Mesothelial cell of epicardium (in vitro differentiated cells): ENCODE results near the gene HNF1B. TPM values are rescaled to one million over a fixed set of nuclear protein-coding genes. Genes with fewer than 3 reads are reported as not detected.
"Not testable (repeated sequence)": the region's sequence is repeated elsewhere in the genome, so short reads cannot be mapped to it uniquely, and the experiment has no call there.

Experiments used
- DNase-seq, 2 experiments: peaks; one replicate each; pipeline ENCODE4 v3.0.0; 2021; ENCODE audit warnings: low spot score in 2 of 2; ENCODE audit not compliant: unreplicated experiment in 2 of 2
- H3K27ac Mint-ChIP-seq: 2 replicates; pipeline ENCODE4 v1.8.0; 2021; ENCODE audit warnings: mixed read lengths
- H3K27me3 Mint-ChIP-seq: 2 replicates; pipeline ENCODE4 v1.8.0; 2021; ENCODE audit warnings: low read depth, mixed read lengths
- H3K36me3 Mint-ChIP-seq: 2 replicates; pipeline ENCODE4 v1.8.0; 2021; ENCODE audit warnings: mixed read lengths
- H3K4me1 Mint-ChIP-seq: 2 replicates; pipeline ENCODE4 v1.8.0; 2021; ENCODE audit warnings: mixed read lengths
- H3K4me3 Mint-ChIP-seq: 2 replicates; pipeline ENCODE4 v1.8.0; 2021; ENCODE audit warnings: mild to moderate bottlenecking, moderate library complexity, mixed read lengths
- H3K9me3 Mint-ChIP-seq: 2 replicates; pipeline ENCODE4 v1.8.0; 2021; ENCODE audit warnings: mixed read lengths
- total RNA-seq: library from RNA; stranded (reverse); gene quantifications from 3 replicates; pipeline ENCODE4 v1.2.1, GENCODE V29; 2021
- TF ChIP-seq, protein P1 (sequence below): fragments of 200-600 bp; sonication (generic); IDR thresholded peaks from one replicate; pipeline ENCODE4 v1.5.0; 2021; ENCODE audit warnings: antibody characterized with exemption; ENCODE audit not compliant: unreplicated experiment

The HNF1B gene
- total RNA-seq, 1 donor from 2014 or later = 0.29 TPM

DNA sequence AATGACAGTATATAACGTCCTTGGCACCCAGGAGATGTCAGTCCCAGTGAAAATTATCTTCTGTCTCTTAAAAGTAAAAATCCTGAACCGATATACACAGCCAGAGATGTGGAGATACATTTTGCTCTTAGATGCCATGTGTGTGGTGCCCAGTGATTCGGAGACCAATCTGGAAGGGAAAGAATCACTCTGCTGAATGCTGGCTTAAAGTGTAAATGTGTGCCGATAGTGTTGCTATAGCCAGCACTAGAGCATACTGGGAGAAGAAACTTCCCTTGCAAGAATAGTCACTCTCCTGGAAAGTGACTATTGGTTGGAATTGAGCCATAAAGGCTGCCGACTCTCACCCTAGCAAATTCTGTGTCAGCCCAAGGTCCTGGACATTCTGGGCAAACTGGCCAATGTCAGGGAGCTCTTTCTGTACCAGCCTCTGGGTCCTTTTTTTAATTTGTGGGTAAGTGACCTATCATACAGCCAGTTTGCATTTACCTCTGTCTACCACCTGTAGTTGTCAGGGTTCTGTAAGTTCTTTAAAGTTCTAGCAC is 44.2 kb upstream of the HNF1B start:
- Mint-ChIP-seq H3K9me3 (peaks cover 2% of the 10 kb centered on the region), H3K4me1 (no peaks in the 10 kb centered on the region)

DNA sequence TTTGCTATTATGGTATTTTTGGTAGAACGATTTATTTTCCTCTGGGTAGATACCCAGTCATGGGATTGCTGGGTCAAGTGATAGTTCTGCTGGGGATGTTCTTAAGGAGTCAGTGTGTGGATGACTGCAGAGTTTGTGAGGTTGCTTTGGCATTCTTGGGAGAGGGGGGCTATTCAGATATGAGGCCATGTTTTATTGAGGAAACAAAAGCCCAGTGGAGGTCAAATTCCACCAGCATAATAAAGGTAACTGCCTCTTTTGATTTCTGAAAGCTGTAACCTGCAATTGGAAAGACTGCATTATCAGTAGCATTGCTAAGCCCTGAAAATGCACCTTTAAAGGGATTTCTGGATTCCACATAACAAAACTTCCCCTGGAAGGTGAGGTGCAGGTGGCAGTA is 43.7 kb upstream of the HNF1B start:
- Mint-ChIP-seq H3K4me3 (no peak overlapping the region), H3K9me3 (peaks cover 8% of the 10 kb centered on the region), H3K36me3 (no peaks in the 10 kb centered on the region), H3K27me3 (peaks cover 40% of the 10 kb centered on the region), H3K4me1 (no peaks in the 10 kb centered on the region), H3K27ac (no peak overlapping the region)
- TF ChIP-seq, protein P1, sequence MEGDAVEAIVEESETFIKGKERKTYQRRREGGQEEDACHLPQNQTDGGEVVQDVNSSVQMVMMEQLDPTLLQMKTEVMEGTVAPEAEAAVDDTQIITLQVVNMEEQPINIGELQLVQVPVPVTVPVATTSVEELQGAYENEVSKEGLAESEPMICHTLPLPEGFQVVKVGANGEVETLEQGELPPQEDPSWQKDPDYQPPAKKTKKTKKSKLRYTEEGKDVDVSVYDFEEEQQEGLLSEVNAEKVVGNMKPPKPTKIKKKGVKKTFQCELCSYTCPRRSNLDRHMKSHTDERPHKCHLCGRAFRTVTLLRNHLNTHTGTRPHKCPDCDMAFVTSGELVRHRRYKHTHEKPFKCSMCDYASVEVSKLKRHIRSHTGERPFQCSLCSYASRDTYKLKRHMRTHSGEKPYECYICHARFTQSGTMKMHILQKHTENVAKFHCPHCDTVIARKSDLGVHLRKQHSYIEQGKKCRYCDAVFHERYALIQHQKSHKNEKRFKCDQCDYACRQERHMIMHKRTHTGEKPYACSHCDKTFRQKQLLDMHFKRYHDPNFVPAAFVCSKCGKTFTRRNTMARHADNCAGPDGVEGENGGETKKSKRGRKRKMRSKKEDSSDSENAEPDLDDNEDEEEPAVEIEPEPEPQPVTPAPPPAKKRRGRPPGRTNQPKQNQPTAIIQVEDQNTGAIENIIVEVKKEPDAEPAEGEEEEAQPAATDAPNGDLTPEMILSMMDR = no peak
- no peak for DNase-seq

More for the DNA sequence above, 44.2 kb upstream of the HNF1B start:
- TF ChIP-seq, protein P1 = no peak
- no peak for DNase-seq
- Mint-ChIP-seq H3K27ac (no peak overlapping the region), H3K27me3 (peaks cover 34% of the 10 kb centered on the region), H3K36me3 (no peaks in the 10 kb centered on the region), H3K4me3 (no peak overlapping the region)

DNA sequence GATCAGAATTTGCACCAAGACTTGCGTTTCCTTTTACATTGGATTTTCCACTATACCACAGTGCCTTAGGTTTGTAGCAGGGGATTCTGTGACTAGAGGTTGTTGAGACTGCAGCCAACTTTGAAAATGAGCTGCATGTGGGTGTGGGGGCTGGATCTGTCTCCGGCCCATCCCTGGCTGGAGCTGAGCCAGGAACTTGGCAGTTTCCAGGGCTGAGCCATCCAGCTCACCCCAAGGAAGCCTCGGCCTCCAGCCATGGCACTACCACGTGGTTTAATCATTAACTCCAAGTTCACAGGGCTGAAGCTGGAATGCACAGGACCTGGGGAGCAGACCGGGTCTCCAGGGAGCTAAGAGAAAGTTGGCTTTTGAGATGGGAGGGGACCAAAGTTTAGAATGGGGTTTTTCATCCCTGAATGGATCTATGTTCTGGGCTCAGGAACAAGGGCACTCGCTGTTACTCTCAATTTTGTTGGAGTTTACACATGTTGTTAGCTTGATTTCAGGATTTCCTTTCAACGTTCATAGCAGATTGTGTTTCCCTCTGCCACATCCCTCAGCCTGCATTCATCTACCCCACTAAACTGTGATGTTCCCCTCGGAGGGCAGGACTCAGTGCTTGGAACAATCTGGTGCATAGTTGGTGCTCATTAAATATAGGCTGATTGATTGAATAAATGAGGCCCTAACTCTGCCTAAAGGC is 42.3 kb upstream of the HNF1B start:
- Mint-ChIP-seq H3K36me3 (no peaks in the 10 kb centered on the region), H3K27me3 (peaks cover 53% of the 10 kb centered on the region), H3K4me1 (no peaks in the 10 kb centered on the region), H3K9me3 (peaks cover 11% of the 10 kb centered on the region), H3K4me3 (no peak overlapping the region), H3K27ac (no peak overlapping the region)
- no peak for DNase-seq
- TF ChIP-seq, protein P1 = no peak

DNA sequence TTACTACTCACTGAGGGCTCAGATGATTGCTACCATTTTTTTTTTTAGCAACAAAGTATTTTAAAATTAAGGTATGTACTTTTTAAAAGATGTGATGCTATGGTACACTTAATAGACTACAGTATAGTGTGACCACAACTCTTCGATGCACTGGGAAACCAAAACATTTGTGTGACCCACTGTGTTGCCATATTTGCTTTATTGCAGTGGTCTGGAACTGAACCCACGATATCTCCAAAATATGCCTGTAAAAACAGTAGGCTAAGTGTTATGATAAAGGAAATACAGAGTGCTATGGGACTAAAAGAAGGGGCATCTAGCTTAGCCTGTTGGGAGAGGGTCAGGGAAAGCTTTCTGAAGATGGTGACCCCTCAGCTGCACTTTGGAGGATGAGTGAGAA is 41.6 kb upstream of the HNF1B start:
- H3K27ac Mint-ChIP-seq = no peak overlapping the region
- TF ChIP-seq, protein P1 = no peak
- peaks cover 11% of the 10 kb centered on the region for H3K9me3 Mint-ChIP-seq
- H3K4me1 Mint-ChIP-seq = no peaks in the 10 kb centered on the region
- no peaks in the 10 kb centered on the region for H3K36me3 Mint-ChIP-seq
- H3K4me3 Mint-ChIP-seq = no peak overlapping the region
- DNase-seq = no peak
- H3K27me3 Mint-ChIP-seq = peaks cover 57% of the 10 kb centered on the region

DNA sequence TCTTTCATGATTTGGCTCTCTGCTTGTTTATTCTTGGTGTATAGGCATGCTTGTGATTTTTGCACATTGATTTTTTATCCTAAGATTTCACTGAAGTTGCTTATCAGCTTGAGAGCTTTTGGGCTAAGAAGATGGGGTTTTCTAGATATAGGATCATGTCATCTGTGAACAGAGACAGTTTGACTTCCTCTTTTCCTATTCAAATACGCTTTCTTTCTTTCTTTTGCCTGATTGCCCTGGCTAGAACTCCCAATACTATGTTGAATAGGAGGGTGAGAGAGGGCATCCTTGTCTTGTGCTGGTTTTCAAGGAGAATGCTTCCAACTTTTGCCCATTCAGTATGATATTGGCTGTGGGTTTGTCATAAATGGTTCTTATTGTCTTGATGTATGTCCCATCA is 37.6 kb upstream of the HNF1B start:
- not testable (repeated sequence) for H3K27ac Mint-ChIP-seq, DNase-seq, H3K36me3 Mint-ChIP-seq, H3K4me3 Mint-ChIP-seq, H3K4me1 Mint-ChIP-seq
- peaks cover 39% of the 10 kb centered on the region for H3K27me3 Mint-ChIP-seq
- peaks cover 11% of the 10 kb centered on the region for H3K9me3 Mint-ChIP-seq

DNA sequence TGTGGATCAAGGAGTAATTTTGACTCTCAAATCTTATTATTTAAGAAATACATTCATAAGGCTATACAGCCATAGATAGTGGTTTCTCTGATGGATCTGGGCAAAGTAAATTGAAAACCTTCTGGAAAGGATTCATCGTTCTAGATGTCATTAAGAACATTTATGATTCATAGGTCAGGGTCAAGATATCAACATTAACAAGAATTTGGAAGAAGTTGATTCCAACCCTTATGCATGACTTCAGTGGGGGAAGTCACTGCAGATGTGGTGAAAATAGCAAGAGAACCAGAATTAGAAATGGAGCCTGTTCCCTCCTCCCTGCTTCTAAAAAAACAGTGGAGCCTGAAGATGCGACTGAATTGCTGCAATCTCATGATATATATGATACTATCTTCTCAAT is 36.6 kb upstream of the HNF1B start:
- DNase-seq = no peak
- H3K27ac Mint-ChIP-seq = no peak overlapping the region
- H3K27me3 Mint-ChIP-seq = peaks cover 39% of the 10 kb centered on the region
- TF ChIP-seq, protein P1 = no peak
- no peak overlapping the region for H3K4me3 Mint-ChIP-seq
- H3K36me3 Mint-ChIP-seq = no peaks in the 10 kb centered on the region
- H3K9me3 Mint-ChIP-seq = peaks cover 11% of the 10 kb centered on the region
- H3K4me1 Mint-ChIP-seq = no peaks in the 10 kb centered on the region
